GM18873 (cell line): ENCODE measurements around the gene LOXL3.

Experiments used
- ATAC-seq: cut with Tn5 transposase; IDR thresholded peaks from one replicate; pipeline ENCODE4 v1.9.1; 2021; ENCODE audit warnings: mild to moderate bottlenecking, moderate library complexity, moderate number of reproducible peaks; ENCODE audit not compliant: unreplicated experiment, low FRiP score

LOXL3 gene

GRCh38 chr2:74511104-74511989 is 42.4 kb downstream of the LOXL3 start:
- no peak for ATAC-seq

GRCh38 chr2:74510272-74510671 is 43.5 kb downstream of the LOXL3 start:
- no peak for ATAC-seq

- no peak for ATAC-seq
Measured at GRCh38 chr2:74507926-74508520, 45.7 kb downstream of the LOXL3 start.

- ATAC-seq, result peak; percentile 84
Measured at GRCh38 chr2:74507145-74507925, 46.4 kb downstream of the LOXL3 start, which contains the start of gene PCGF1. Gene PCGF1, minus strand, starts transcription at chr2:74507695. Its CDS starts 27 bp downstream, at chr2:74507668.

DNA sequence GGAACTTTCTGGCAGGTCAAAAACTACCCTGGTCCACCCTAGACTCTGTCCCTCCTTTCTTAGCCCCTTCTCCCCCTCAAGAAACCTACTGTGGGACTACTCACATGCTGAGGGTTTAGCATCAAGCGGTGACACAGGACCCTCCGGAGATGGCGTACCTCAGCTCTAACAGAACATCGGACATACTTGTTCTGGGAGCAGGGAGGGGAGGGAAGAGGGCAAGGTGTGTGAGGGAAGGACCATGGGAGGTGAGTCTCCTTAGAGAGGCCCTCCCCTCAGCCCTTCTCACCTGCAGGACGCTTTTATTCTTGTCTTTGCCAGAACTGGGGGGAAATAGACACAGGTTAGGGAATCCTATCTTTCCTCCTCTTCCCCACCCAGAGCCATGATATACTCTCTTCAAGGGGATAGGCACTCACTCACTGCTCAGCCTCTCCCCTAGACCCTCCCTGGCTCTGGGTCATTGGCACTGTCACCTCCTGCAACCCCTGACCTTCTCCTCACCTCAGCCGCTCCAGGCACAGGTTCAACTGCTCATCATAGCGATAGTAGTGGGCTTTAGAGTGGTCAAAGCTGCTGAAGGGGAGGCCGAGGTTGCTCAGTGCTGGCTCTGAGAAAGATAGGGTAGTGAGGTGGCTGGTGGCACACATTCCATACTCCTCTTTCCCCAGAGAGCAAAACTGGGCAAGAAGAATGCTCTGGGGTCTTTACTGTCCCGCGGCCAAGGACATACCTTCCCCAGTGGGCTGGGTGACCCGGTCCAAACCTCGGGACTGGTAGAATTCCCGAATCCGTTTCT is 48.1 kb downstream of the LOXL3 start:
- ATAC-seq, result no peak

GRCh38 chr2:74504591-74504990 is 49.2 kb downstream of the LOXL3 start:
- no peak for ATAC-seq

GRCh38 chr2:74503506-74504475 is 50.0 kb downstream of the LOXL3 start:
- no peak for ATAC-seq

- ATAC-seq, result no peak
Measured at GRCh38 chr2:74502720-74503505, 50.8 kb downstream of the LOXL3 start.

GRCh38 chr2:74502147-74502719 is 51.5 kb downstream of the LOXL3 start:
- no peak for ATAC-seq

- no peak for ATAC-seq
Measured at GRCh38 chr2:74501335-74502071, 52.2 kb downstream of the LOXL3 start.

DNA sequence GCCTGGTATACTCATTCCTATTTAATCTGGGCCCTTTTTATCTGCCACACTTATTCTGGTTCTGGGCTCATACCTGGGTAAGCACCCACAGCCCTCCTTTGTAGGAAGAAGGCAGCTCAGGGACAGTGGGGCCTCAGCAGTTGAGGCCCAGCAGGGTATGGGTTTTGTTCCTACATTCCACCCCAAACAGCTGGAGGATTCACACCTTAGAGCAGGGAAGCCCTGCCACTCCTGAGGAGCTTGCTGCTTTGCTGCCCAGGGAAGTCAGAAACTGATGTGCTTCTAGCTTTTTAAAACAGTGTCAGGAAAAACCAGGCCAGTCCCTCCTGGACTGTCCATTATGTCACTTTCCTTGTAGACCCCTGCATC is 53.2 kb downstream of the LOXL3 start:
- ATAC-seq, result no peak

DNA sequence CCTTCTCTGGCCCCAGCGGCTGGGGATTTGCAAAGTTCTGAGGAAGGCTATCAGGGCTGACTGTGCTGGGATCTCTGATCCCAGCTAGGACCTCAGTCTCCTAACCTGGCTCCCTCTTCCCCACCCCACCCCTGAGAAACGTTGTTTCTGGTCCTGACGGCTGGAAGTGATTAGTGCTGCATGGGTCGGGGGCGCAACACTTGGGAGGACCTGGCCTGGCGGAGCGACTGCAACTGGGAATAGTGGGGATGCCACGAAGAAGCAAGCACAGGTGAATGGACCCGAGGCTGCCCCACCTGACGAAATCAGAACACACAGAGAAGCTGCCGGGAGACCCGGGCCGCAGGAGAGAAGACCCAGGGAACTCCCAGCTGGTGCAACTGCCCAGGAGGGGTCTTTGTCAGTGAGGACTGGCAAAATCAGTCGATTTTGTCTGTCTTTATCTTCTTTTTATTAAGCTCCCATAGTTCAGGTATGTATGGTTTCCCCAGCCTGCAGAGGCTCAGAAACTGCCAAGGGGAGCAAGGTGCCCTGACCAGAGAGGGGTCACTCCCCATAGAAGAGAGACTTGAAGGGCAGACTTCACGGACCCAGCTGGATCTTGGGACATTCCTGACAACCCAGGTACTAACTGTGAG is 53.7 kb downstream of the LOXL3 start:
- no peak for ATAC-seq

- ATAC-seq, result no peak
Measured at GRCh38 chr2:74499267-74499939, 54.3 kb downstream of the LOXL3 start, which contains the start of gene LBX2. Gene LBX2, minus strand, starts transcription at chr2:74499603. Its CDS starts 66 bp downstream, at chr2:74499537.

DNA sequence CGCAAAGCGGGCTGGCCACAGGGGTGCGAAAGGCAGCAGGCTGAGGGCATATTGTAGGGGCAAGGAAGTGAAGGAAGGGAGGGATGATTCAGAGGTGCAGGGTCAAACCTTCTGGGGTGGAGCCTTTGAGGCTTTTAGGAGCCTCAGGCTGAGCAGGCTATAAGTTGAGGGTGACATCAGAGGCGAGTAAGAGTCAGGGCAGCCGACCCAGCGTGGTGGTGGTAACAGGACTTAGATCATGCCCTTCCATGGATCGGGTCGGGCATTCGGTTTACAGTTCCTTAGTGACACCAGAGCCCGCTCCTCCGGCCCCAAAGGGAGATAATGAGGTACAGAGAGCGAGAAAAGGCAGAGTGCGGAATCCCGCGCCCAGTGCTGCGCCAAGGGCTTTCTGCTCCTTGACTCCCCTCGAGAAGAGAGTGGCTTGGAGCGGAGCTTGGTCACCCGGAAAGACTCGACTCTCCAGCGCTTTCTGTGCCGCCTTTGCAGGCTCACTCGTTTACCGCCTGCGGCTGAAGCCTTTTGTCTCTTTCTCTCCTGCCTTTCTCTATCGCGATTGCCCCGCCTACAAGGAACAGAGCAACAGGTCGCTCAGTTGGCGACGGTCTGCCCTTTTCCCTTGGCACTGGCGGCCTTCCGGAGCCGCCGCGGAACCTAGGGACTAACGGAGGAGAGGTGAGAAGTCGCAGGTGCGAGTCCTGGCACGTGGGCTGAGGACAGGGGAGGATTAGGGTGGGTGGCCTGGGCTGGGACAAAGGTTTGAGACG is 55.1 kb downstream of the LOXL3 start:
- no peak for ATAC-seq

DNA sequence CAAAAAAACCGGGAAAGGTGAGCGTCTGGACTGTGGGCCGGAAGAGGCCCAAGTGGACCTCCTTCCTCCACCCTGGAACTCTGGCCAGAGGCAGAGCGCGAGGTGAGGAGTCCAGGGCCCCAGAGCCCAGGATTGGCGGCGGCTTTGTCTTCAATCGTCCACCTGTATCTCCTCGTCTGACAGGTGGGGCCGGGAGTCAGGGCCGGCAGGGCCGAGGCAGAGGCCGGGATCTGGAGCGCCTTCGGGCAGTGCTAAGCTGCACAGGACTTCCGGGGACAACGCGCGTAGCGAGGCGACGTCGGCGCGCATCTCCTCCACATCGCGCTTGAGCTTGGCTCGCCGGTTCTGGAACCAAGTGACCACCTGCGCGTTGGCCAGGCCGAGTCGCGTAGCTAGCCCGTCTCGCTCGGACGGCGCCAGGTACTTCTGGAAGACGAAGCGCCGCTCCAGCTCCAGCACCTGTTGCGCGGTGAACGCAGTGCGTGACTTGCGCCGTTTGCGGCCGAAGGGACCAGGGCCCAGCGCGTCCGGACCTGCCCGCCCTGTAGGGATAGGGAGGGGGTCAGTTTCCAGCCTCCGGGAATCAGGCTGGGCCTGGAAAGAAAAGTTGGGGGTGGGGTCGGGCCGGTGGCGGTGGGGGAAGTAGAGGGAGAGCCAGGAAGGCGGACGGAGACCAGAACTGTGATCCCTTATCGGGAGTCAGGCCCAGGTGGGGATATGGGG is 55.8 kb downstream of the LOXL3 start:
- ATAC-seq, result no peak
